ENCODE measurements around the gene TANC2. TPM values are rescaled to one million over a fixed set of nuclear protein-coding genes. Genes with fewer than 3 reads are reported as not detected.
A peak's percentile ranks its signal among the peaks of the same experiment; 100 is the strongest.

Gene TANC2
- total and polyA plus RNA-seq, 9 of the 15 experiments (the other 6 are each of a cell fraction or from before 2014, with no cell fraction given): 0.46 to 7.8 (median 4.5) TPM

DNA sequence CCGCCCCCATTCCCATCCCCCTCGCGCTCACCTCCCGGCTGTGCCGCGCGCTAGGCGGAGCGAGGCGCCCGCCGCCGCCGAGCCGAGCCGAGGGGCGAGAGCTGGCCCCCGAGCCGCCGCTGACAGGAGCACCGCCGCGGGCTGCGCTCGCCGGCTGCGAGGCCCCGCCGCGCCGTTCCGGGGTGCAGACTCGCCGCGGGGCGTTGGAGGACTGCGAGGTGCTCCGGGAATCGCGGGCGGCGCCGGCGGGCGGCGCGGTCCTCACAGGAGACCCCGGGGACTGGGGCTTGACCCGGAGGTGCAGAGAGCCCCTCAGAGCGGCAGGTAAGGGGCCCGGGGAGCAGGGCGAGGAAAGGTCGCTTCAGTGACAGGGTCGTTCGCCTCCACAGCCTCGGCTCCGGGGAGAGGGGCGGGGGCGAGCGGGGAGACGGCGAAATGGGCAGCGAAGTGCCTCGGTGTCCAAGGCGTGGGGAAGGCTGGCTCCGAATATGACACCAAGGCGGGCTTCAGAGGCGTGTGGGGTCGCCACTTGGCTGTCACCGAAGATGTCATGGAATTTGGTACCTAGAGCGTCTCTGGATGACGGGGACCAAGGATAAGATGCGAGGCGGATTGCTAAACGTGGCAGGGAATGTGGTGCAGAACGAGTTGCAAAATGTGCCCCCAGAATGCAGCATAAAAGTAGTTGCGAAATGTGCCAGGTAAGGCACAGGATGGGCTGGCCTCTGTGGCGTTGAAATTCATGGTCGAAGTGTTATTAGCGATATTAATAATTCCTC lies 580 bp downstream of the TANC2 start:
- H3K4me1 ChIP-seq (replicated peaks in 1 of 2; ENCODE audit: control insufficient read depth in 2 of 2, insufficient read depth in 2 of 2, low read length in 2 of 2): peaks cover 12 to 20% of the 10 kb centered on the region in 2 experiments; a peak in 4 of 5 replicates
- H3K79me2 ChIP-seq (ENCODE audit: control insufficient read depth, insufficient read depth, low read length): peaks cover 6% of the 10 kb centered on the region; the same call in 2 of the 3 replicates
- H3K4me3 ChIP-seq: peak overlapping the region; percentile 78
- H3K36me3 ChIP-seq (ENCODE audit: control insufficient read depth, insufficient read depth, low read length): no peaks in the 10 kb centered on the region
- ChIA-PET POLR2A (interaction anchor here (0.6 kb wide), 1 partner anchor 264 kb away, joined by 4 read pairs; no protein-coding TSS in a partner anchor), CTCF (ENCODE audit: low intra/inter-chr PET ratio) (interaction anchor here (0.5 to 2.7 kb wide), 2 partner anchors 116 to 294 kb away, joined by 3 to 14 read pairs; no protein-coding TSS in a partner anchor)
- BruUV-seq (replicated peaks): no TSS peak
- no peak for FAIRE-seq
- 2% methylated on average over 60 of the region's 80 CpGs for WGBS (ENCODE audit: insufficient coverage, low coverage, missing lambda C conversion rate)
- no peaks in the 10 kb centered on the region for H3K9me3 ChIP-seq (replicated peaks; ENCODE audit: control insufficient read depth, insufficient read depth, low read depth, low read length)
- peak overlapping the region; percentile 71 for H2AFZ ChIP-seq (ENCODE audit: low read depth, low read length)
- intact Hi-C loops (cut with micrococcal nuclease) (no loop called here), in situ Hi-C loops (cut with MboI) (loop anchor here (25.0 kb wide), 1 partner anchor 254 kb away; no protein-coding TSS in a partner anchor)
- H3K27me3 ChIP-seq (ENCODE audit: control insufficient read depth in 2 of 2, insufficient read depth in 2 of 2, low read length in 2 of 2): no peaks in the 10 kb centered on the region; a peak in 1 of 5 replicates
- peak in 2 of 4 experiments; percentile 20 to 26 for DNase-seq (ENCODE audit: extremely low read depth in 1 of 4, low spot score in 3 of 4)
- peak overlapping the region; percentile 94 for H3K4me2 ChIP-seq (ENCODE audit: insufficient read depth, low read length)
- H3K9me1 ChIP-seq (ENCODE audit: control insufficient read depth, insufficient read depth, low read length): no peaks in the 10 kb centered on the region
- peak; percentile 70 for ATAC-seq
- H3K27ac ChIP-seq (ENCODE audit: extremely low read depth, low read depth, low read length): peak overlapping the region; percentile 39; the same call in 1 of the 3 replicates
- H4K20me1 ChIP-seq (replicated peaks; ENCODE audit: control insufficient read depth, insufficient read depth, low read length): no peaks in the 10 kb centered on the region
- peak overlapping the region; percentile 59 to 90 for H3K9ac ChIP-seq (ENCODE audit: insufficient read depth in 1 of 2, low read depth in 2 of 2, low read length in 2 of 2)
- TF ChIP-seq, protein P1, sequence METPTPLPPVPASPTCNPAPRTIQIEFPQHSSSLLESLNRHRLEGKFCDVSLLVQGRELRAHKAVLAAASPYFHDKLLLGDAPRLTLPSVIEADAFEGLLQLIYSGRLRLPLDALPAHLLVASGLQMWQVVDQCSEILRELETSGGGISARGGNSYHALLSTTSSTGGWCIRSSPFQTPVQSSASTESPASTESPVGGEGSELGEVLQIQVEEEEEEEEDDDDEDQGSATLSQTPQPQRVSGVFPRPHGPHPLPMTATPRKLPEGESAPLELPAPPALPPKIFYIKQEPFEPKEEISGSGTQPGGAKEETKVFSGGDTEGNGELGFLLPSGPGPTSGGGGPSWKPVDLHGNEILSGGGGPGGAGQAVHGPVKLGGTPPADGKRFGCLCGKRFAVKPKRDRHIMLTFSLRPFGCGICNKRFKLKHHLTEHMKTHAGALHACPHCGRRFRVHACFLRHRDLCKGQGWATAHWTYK (CRISPR knock-in tag; IDR thresholded peaks at IDR 0.05): 0 out of 2 replicates have a peak, but pooled peaks have one; percentile 27
- TF ChIP-seq MYC (IDR thresholded peaks at IDR 0.05; ENCODE audit: low read depth, low read length) (peak; percentile 26; the same call in 1 of the 2 replicates), MYC (CRISPR knock-in tag; IDR thresholded peaks at IDR 0.05; ENCODE audit: borderline replicate concordance, low read depth) (no peak), HNRNPLL (IDR thresholded peaks at IDR 0.05; ENCODE audit: low read depth, low read length, poor library complexity, severe bottlenecking) (peak; percentile 13), ZBTB7A (IDR thresholded peaks at IDR 0.05; ENCODE audit: borderline replicate concordance, control insufficient read depth, low read depth, low read length) (peak; percentile 69; the same call in 1 of the 2 replicates), ZNF717 (CRISPR knock-in tag; IDR thresholded peaks at IDR 0.05) (no peak), RBM34 (IDR thresholded peaks at IDR 0.05; ENCODE audit: borderline replicate concordance, insufficient read depth, low read length) (no peak), POLR2G (IDR thresholded peaks at IDR 0.05; ENCODE audit: low read depth, low read length) (peak; percentile 29), RBFOX2 (IDR thresholded peaks at IDR 0.05; ENCODE audit: low read depth, low read length) (peak; percentile 47), CEBPB (tag; IDR thresholded peaks at IDR 0.05) (peak; percentile 86), ZNF232 (CRISPR knock-in tag; IDR thresholded peaks at IDR 0.05) (0 out of 2 replicates have a peak, but pooled peaks have one; percentile 51), SIN3B (IDR thresholded peaks at IDR 0.05; ENCODE audit: low read depth) (0 out of 2 replicates have a peak, but pooled peaks have one; percentile 21), DACH1 (IDR thresholded peaks at IDR 0.05; ENCODE audit: partially characterized antibody) (peak; percentile 76), CC2D1A (IDR thresholded peaks at IDR 0.05) (no peak), ZNF766 (CRISPR knock-in tag; conservative IDR thresholded peaks at IDR 0.05) (0 out of 2 replicates have a peak, but pooled peaks have one; percentile 9), PHF8 (IDR thresholded peaks at IDR 0.05; ENCODE audit: borderline replicate concordance, low read length) (peak; percentile 26; the same call in 1 of the 2 replicates), ZNF263 (CRISPR knock-in tag; IDR thresholded peaks at IDR 0.05; ENCODE audit: borderline replicate concordance) (peak; percentile 39; the same call in 1 of the 2 replicates)
- TF ChIP-seq, protein P2, sequence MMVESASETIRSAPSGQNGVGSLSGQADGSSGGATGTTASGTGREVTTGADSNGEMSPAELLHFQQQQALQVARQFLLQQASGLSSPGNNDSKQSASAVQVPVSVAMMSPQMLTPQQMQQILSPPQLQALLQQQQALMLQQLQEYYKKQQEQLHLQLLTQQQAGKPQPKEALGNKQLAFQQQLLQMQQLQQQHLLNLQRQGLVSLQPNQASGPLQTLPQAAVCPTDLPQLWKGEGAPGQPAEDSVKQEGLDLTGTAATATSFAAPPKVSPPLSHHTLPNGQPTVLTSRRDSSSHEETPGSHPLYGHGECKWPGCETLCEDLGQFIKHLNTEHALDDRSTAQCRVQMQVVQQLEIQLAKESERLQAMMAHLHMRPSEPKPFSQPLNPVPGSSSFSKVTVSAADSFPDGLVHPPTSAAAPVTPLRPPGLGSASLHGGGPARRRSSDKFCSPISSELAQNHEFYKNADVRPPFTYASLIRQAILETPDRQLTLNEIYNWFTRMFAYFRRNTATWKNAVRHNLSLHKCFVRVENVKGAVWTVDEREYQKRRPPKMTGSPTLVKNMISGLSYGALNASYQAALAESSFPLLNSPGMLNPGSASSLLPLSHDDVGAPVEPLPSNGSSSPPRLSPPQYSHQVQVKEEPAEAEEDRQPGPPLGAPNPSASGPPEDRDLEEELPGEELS (CRISPR knock-in tag; IDR thresholded peaks at IDR 0.05; ENCODE audit: borderline replicate concordance): no peak
